Hippocampal formation (tissue), 2 donors: Measurements from ENCODE around the gene TOR4A.

Experiments used
- DNase-seq, 2 donors: peaks; one replicate each; lab custom pipeline; 2025; lab: John Stamatoyannopoulos, UW

Gene TOR4A

GRCh38 chr9:137306066-137306849, 28.7 kb downstream of the TOR4A start:
- DNase-seq: no peak

DNA sequence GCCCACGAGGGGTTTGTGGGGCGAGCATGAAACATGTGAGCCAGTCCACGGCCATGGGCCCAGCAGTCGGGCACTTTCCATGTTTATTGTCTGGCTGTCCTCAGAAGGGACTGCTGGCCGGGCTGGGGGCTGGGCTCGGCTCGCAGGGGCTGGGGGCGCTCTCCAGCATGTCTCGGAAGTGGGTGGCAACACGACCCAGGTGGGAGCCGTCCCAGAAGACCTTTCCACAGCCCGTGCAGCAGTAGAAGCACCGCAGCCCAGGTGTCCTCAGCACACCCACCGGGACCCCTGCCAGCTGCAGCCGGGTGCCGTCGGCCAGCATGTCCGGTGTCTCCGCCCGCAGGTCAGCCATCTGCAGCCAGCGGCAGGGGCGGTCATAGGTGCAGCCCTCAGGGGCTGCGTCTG, 29.3 kb downstream of the TOR4A start:
- DNase-seq: no peak

DNA sequence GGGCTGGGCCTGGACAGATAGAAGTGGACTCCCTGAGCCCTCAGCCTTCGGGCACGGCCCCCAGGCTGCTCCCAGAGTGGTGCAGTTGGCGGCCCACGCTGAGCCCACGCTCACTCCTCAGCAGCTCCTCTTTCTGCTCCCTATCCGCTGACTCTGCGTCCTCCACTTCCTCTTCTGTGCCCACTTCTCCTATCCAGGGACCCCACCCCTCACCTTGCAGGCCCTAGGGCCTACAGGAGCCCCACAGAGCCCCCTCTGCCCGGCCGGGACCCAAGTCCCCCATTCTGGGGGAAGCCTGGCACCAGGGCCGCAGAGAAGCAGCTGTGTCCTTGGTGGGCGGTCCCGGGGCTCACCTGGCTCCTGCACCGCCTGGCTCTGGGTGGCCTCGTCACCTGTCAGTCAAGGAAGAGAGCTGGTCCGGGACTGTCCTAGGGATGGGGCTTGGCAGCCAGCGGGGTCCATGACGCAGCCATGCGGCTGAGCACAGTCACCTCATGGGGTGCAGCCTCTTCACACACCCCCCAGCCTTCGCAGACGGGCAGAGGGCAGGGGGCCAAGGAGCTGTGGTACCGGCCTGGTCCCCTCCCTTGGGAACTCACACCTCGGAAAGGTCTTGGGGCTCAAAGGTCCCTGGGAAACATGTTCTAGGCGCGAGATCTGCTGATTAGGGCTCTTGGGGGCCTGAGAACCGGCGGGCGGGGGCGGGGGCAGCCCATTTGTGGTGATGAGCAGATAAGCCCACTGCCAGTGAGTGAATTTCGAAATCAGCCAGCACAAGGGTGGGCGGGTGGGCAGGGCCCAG, 29.9 kb downstream of the TOR4A start:
- no peak for DNase-seq

DNA sequence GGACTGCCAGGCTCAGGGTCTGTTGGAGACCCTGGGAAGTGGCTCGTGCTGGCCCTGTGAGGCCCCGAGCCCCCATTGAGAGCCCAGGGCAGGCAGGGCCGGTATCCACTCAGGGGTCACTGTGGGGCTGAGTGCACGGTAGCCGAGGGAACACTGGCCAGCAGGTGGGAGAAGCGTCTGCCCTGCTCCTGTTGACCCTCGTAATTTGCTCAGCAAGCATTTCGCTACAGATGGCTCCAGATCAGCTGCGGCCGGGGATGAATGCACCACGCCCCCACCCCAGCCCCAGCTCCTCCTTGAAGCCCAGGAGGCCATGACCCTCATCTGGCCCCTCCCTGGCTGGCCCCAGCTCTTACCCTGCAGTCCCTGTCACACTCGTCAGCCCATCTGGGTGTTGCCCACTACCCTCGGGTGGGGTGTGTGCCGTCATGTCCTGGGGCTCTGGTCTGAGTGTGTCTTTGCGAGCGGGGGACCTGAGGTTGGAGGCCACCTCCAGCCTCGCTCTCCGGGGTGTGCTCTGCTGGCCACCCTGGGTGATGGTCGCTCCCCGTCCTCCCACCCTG, 30.6 kb downstream of the TOR4A start:
- DNase-seq: no peak

GRCh38 chr9:137309368-137310188, 32.1 kb downstream of the TOR4A start:
- no peak for DNase-seq

- no peak for DNase-seq
These were observed 32.9 kb downstream of the TOR4A start for GRCh38 chr9:137310189-137311052.

DNA sequence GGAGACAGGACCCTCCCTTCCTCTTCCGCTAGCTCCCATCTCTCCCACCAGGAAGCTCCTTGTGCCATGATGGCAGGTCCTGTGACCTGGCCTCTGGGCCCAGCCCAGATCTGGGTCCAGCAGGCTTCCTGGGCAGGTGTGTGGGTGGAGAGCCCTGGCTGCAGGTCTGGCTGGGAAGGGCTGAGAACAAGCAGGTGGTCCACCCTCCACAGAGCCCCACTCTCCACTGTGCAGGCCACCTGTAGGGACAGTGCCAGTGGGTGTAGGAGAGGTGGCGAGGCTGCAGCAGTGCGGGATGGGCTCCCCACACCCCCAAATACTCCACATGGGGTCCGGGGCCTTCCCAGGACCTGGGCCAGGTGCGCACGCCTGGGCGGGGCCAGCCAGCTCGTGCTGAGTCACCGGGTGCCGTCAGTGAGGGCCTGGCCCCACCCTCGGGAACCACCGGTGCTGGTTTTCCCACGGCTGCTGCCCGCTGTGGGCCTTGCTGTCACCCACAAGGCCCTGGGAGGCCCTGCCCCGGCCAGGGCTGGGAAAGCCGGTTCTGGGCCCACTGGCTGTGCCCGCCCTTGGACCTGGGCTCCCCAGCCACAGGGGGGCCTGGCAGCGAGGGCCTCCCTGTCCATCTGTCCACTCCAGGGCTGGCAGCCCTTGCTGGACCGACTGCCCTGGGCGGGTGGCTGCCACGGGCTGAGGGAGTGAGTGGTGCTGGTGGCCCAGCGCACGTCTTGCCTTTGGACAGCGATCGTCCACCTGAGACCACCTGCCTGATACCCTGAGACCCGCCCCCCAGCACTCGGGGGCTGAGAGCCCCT, 33.9 kb downstream of the TOR4A start:
- no peak for DNase-seq

DNA sequence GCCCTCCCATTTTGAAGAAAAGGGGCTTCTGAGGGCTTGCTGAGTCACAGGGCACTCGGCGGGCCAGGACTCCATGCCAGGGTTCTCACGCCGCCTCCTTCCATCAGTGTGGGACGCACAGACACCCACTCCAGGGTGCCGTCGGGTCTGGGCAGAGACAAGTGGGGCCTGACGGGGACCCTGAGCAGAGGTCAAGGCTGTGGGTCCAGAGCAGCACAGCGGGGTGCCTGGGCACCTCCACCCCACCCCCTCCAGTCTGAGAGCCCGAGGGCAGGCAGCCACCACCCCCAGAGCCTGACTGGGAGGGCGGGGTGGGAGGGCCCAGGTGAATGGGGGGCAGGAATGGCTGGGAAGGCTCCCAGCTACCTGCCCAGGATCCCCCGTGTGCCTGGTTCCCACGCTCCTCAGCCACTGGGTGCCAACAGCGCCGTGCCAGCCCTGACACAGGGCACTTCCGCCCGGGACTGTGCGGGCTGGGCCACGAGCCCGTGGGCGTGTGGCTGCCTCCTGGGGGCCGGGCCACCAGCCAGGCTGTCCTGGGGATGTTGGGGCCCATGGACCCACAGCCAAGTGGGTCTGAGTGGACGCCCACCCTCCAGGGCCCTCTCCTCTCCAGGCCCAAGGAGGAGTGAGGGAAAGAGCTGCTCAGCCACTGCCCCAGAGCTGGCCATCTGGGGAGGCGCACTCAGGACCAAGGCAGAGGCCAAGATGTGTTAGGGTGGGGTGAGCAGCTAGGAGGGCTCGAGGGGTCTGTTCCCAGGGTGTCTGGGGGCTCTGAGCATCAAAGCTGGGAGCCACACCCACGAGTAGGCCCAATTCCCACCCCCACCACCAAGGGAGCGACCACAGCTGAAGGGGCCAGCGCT, 34.7 kb downstream of the TOR4A start:
- DNase-seq: no peak

DNA sequence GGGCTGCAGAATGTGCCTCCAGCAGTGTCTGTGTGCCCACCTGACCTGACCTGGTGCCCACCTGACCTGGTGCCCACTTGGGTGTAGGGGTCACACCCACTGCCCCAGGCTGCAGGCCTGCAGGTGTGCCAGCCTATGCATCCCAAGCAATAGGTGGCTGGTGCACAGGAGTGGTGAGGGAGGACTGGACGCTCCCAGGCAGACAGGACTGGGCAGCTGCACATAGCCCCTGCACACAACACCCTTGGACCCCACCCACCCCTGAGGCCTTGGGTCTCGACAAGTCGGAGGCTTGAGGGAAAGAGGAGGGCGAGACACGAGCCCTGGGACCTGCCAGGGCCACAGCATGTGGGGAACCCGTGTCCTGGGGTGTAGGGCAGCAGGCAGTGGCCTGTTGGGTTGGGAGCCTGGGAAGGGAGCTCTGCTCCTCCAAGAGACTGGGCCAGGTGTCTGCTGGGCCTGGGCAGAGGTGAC, 35.4 kb downstream of the TOR4A start:
- DNase-seq: no peak

GRCh38 chr9:137313326-137313936, 35.9 kb downstream of the TOR4A start:
- no peak for DNase-seq

DNA sequence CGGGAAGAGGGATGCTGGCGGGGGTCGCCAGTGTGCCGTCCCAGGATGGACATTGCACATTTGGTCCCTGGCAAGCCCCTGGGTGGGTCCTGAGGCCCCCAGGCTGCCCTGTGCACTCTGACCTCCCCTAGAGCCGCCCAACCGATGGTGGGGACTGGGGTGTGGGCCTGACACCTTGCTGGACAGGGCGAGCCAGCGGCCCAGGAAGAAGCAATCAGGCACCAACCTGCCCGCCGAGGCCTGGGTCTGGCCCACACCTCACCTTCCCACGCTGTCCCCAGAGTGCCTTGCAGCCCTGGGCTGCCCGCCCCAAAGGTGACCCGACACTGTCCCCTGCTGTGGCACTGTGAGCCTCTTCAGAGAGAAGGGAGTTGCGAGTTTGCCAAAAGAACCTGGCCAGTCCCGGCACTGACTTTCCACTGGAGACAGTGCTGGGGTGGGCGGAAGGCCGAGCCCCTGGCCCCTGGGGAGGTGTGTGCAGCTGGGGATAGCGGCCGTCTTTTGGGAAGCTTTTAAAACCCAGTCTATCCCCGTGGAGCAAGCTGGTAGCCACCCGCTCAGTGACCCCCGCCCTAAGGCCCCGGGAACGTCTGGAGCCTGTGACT, 36.5 kb downstream of the TOR4A start:
- DNase-seq: no peak

- no peak for DNase-seq
These were observed 37.3 kb downstream of the TOR4A start for GRCh38 chr9:137314561-137315560.

DNA sequence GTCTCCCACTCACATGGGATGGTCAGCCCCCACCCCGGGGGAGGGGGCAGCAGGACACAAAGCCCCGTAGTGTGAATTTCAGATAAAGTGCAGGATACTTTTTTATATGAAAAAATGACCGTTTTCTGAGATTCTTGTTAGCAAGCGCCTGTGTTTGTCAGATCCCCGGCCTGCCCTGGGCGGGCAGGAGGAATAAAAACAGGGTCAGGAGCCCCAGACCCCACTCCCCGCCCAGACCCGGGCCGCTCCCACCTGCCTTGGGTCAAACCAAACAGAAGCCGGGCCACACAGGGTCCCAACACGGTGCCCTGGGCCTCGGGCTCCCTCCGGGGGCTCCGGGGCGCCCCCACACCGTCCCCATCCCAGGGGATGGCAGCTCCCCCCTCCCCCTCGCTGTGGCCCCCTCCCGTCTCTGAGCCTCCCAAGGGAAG, 38.1 kb downstream of the TOR4A start:
- DNase-seq: no peak

- DNase-seq: no peak
These were observed 38.8 kb downstream of the TOR4A start for GRCh38 chr9:137316012-137316981.

DNA sequence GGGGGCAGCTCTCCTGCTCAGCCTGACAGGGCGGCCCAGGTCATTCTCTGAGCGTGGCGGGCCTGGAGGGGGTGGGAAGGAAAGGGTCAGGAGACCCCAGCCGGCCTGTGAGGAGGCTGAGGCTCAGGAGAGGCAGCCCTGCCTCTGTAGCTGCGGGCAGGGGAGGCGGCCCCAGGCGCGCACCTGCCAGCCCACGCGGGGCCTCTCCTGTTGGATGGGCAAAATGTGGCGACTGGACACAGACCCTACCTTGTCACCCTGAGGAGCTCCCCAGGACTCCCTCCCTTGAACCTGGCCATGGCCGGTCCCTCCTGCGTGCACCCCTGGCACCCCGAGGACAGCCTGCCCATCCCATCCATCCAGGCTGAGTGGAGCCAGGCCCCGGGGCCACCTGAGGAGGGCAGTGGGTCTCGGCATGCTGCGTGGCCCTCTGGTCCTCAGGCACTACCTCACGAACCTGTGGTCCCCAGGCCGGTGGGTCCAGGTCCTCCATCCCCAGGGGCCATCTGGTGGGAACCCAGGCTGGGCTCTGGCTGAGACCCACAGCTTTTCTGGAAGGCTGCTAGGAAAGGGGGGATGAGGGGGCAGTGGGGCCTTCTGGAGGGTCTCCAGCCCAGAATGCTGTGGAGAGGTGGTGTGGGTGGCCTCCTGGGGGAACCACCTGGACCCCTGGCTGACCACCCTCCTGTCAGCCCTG, 39.6 kb downstream of the TOR4A start:
- no peak for DNase-seq
